ENCODE measurements around the gene HADH.

HADH gene

GRCh38 chr4:108060164-108060563, 70.5 kb downstream of the HADH start:
- Histone ChIP-seq H3K27ac (ENCODE audit: extremely low read depth, low read depth, low read length) (no peak overlapping the region), H3K4me1 (ENCODE audit: control insufficient read depth, insufficient read depth, low read length) (no peaks in the 10 kb centered on the region), H3K9me3 (ENCODE audit: control insufficient read depth, insufficient read depth, low read depth, low read length) (no peaks in the 10 kb centered on the region), H3K4me3 (ENCODE audit: low read depth, low read length) (no peak overlapping the region), H3K36me3 (ENCODE audit: control insufficient read depth in 2 of 2, insufficient read depth in 1 of 2, low read length in 2 of 2) (peaks cover 0 to 3% of the 10 kb centered on the region in 2 experiments; a peak in 1 of 3 replicates)
- TF ChIP-seq ZNF654 (tag by site-specific recombination; IDR thresholded peaks at IDR 0.05; ENCODE audit: low read depth), result peak; percentile 44
- TF ChIP-seq ZNF626 (tag by site-specific recombination; IDR thresholded peaks at IDR 0.05), result no peak
- ChIA-PET CTCF (interaction anchor here (1.0 to 1.4 kb wide), 4 partner anchors 17 to 515 kb away, joined by 3 to 4 read pairs (median 3); no protein-coding TSS in a partner anchor), POLR2A (no interaction called here)

- POLR2A ChIA-PET, result no interaction called here
- H3K36me3 ChIP-seq (ENCODE audit: control insufficient read depth in 2 of 2, insufficient read depth in 1 of 2, low read length in 2 of 2), result peaks cover 0 to 3% of the 10 kb centered on the region in 2 experiments; a peak in 1 of 3 replicates
- CTCF ChIA-PET, result interaction anchor here (1.0 to 1.4 kb wide), 3 partner anchors 18 to 432 kb away, joined by 3 to 5 read pairs (median 3); no protein-coding TSS in a partner anchor
These were observed 71.1 kb downstream of the HADH start for GRCh38 chr4:108060686-108061321.

GRCh38 chr4:108068442-108068841, 78.8 kb downstream of the HADH start:
- Histone ChIP-seq H3K4me1 (ENCODE audit: control insufficient read depth, insufficient read depth, low read length) (0 out of 2 replicates have a peak, but pooled peaks cover 3% of the 10 kb centered on the region), H3K4me3 (ENCODE audit: low read depth, low read length) (no peak overlapping the region), H3K27ac (ENCODE audit: extremely low read depth, low read depth, low read length) (no peak overlapping the region), H3K9me3 (ENCODE audit: control insufficient read depth, insufficient read depth, low read depth, low read length) (no peaks in the 10 kb centered on the region), H3K36me3 (ENCODE audit: control insufficient read depth in 2 of 2, insufficient read depth in 1 of 2, low read length in 2 of 2) (peaks cover 0 to 8% of the 10 kb centered on the region in 2 experiments; a peak in 2 of 3 replicates)
- ChIA-PET POLR2A (no interaction called here), CTCF (interaction anchor here (1.3 kb wide), 1 partner anchor 504 kb away, joined by 4 read pairs; no protein-coding TSS in a partner anchor)
- TF ChIP-seq ZBTB6 (tag by site-specific recombination; IDR thresholded peaks at IDR 0.05) (no peak), ZNF518A (tag by site-specific recombination; conservative IDR thresholded peaks at IDR 0.05; ENCODE audit: low read depth) (no peak), ZNF155 (tag by site-specific recombination; IDR thresholded peaks at IDR 0.05) (no peak), ZNF174 (tag by site-specific recombination; IDR thresholded peaks at IDR 0.05) (no peak), INSM2 (tag by site-specific recombination; IDR thresholded peaks at IDR 0.05) (no peak), ZNF449 (tag by site-specific recombination; IDR thresholded peaks at IDR 0.05) (no peak), ZNF366 (tag by site-specific recombination; conservative IDR thresholded peaks at IDR 0.05) (no peak), ZBTB20 (tag by site-specific recombination; IDR thresholded peaks at IDR 0.05) (no peak), ZNF350 (tag by site-specific recombination; IDR thresholded peaks at IDR 0.05) (no peak), ZNF26 (tag by site-specific recombination; IDR thresholded peaks at IDR 0.05) (no peak), ZNF2 (tag by site-specific recombination; IDR thresholded peaks at IDR 0.05) (no peak)

More at GRCh38 chr4:108060686-108061321, 71.1 kb downstream of the HADH start:
- no peaks in the 10 kb centered on the region for H3K9me3 ChIP-seq (ENCODE audit: control insufficient read depth, insufficient read depth, low read depth, low read length)
- no peak overlapping the region for H3K27ac ChIP-seq (ENCODE audit: extremely low read depth, low read depth, low read length)
- TF ChIP-seq ZSCAN16 (tag by site-specific recombination; IDR thresholded peaks at IDR 0.05), result no peak
- TF ChIP-seq ZNF18 (tag by site-specific recombination; IDR thresholded peaks at IDR 0.05), result no peak
- TF ChIP-seq ZNF214 (tag by site-specific recombination; IDR thresholded peaks at IDR 0.05; ENCODE audit: borderline replicate concordance), result no peak
- no peak overlapping the region for H3K4me3 ChIP-seq (ENCODE audit: low read depth, low read length)
- no peaks in the 10 kb centered on the region for H3K4me1 ChIP-seq (ENCODE audit: control insufficient read depth, insufficient read depth, low read length)
